ENCODE results near the gene ZNRD2. TPM values are rescaled to one million over a fixed set of nuclear protein-coding genes. Genes with fewer than 3 reads are reported as not detected.
"Not testable (repeated sequence)": the region's sequence is repeated elsewhere in the genome, so short reads cannot be mapped to it uniquely, and the experiment has no call there.

The ZNRD2 gene
- total RNA-seq (2021) = 43.7 and 45.8 TPM in 2 replicates
- long read RNA-seq, transcript SSSCA1-201 (4 exons, 698 nt) = major isoform, 15 of 19 reads
- long read RNA-seq, partial matches to known transcripts = 0 of 19 reads
- long read RNA-seq, other reads (novel, unspliced or antisense) = 0 of 19 reads

GRCh38 chr11:65569973-65570918, at the start of gene ZNRD2:
Gene ZNRD2, plus strand, starts transcription at chr11:65570477. Its CDS starts 15 bp downstream, at chr11:65570492.
- Histone ChIP-seq H3K14ac (ENCODE audit: insufficient read depth, low read length) (no peak within 1 kb of the TSS; the same call in 1 of the 2 replicates), H3K56ac (ENCODE audit: insufficient read length, low read depth, low read length) (no peak within 1 kb of the TSS), H3T11ph (ENCODE audit: low read length) (no peak within 1 kb of the TSS), H3K23me2 (ENCODE audit: insufficient read length, low read depth, low read length, poor library complexity, severe bottlenecking) (peaks cover 25% of the 10 kb centered on the region), H3K4me2 (ENCODE audit: insufficient read depth, insufficient read length, low read length) (peak within 1 kb of the TSS; percentile 78), H4K5ac (ENCODE audit: insufficient read length, low read depth, low read length) (no peak within 1 kb of the TSS), H2BK5ac (ENCODE audit: insufficient read length, low read length) (no peak within 1 kb of the TSS), H2BK20ac (ENCODE audit: low read depth, low read length, poor library complexity, severe bottlenecking) (no peak within 1 kb of the TSS), H2BK15ac (ENCODE audit: low read depth, low read length) (no peak within 1 kb of the TSS; the same call in 1 of the 2 replicates), H2AFZ (ENCODE audit: low read length) (no peak within 1 kb of the TSS), H3K4me1 (ENCODE audit: insufficient read depth, low read length) (no peaks in the 10 kb centered on the region; the same call in 1 of the 2 replicates), H3K27ac (ENCODE audit: insufficient read length, low read depth, low read length) (no peak within 1 kb of the TSS), H3K79me2 (ENCODE audit: insufficient read depth, low read length) (no peaks in the 10 kb centered on the region; the same call in 1 of the 2 replicates), H4K91ac (ENCODE audit: insufficient read length, low read depth, low read length) (no peak within 1 kb of the TSS), H3K9me3 (ENCODE audit: control insufficient read depth, low read depth, low read length) (no peaks in the 10 kb centered on the region), H3K27me3 (ENCODE audit: insufficient read depth, low read length) (peaks cover 2% of the 10 kb centered on the region; the same call in 1 of the 2 replicates), H3K4ac (ENCODE audit: low read depth, low read length) (no peak within 1 kb of the TSS), H4K20me1 (ENCODE audit: control insufficient read depth, insufficient read depth, insufficient read length) (no peaks in the 10 kb centered on the region), H2AK5ac (ENCODE audit: insufficient read length, low read length) (no peak within 1 kb of the TSS), H2BK12ac (ENCODE audit: insufficient read length, low read depth, low read length) (no peak within 1 kb of the TSS), H3K9ac (ENCODE audit: extremely low read depth, insufficient read length, low read length) (peak within 1 kb of the TSS; percentile 76), H3K23ac (ENCODE audit: insufficient read length, low read depth, low read length) (no peak within 1 kb of the TSS), H3K79me1 (ENCODE audit: insufficient read depth, low read depth, low read length, poor library complexity, severe bottlenecking) (peaks cover 4% of the 10 kb centered on the region), H2BK120ac (ENCODE audit: low read depth, low read length, poor library complexity, severe bottlenecking) (no peak within 1 kb of the TSS), H4K8ac (replicated peaks; ENCODE audit: insufficient read length, low read depth, low read length) (no peak within 1 kb of the TSS), H3K18ac (ENCODE audit: insufficient read length, low read depth, low read length) (peak within 1 kb of the TSS; percentile 32)
- Mint-ChIP-seq H3K36me3 (ENCODE audit: insufficient read depth in 1 of 3, low read depth in 3 of 3) (peaks cover 6 to 14% (median 9%) of the 10 kb centered on the region in 3 experiments; a peak in 6 of 7 replicates), H3K4me1 (peaks cover 30 to 44% of the 10 kb centered on the region in 2 experiments), H3K27ac (peak within 1 kb of the TSS; percentile 44 to 98 (median 98); a peak in 6 of 7 replicates), H3K27me3 (ENCODE audit: low read depth) (peaks cover 7% of the 10 kb centered on the region), H3K9me3 (no peaks in the 10 kb centered on the region; a peak in 1 of 5 replicates), H3K4me3 (peak within 1 kb of the TSS; percentile 99)
- DNase-seq = peak; percentile 99
- TF ChIP-seq CTCF (conservative IDR thresholded peaks at IDR 0.05) = peak; percentile 82
- WGBS (ENCODE audit: extremely low coverage, insufficient read length, low lambda C conversion rate) = no CpG with 5 or more reads among the region's 89 CpGs

GRCh38 chr11:65521777-65522521, 48.3 kb upstream of the ZNRD2 start:
- WGBS (ENCODE audit: extremely low coverage, insufficient read length, low lambda C conversion rate) = no CpG with 5 or more reads among the region's 20 CpGs
- not testable (repeated sequence) for H3K4me3 Mint-ChIP-seq; H3K4me2 ChIP-seq (ENCODE audit: insufficient read depth, insufficient read length, low read length)

More at GRCh38 chr11:65521777-65522521, 48.3 kb upstream of the ZNRD2 start:
- H2AFZ ChIP-seq (ENCODE audit: low read length); H2BK12ac ChIP-seq (ENCODE audit: insufficient read length, low read depth, low read length); H3K79me1 ChIP-seq (ENCODE audit: insufficient read depth, low read depth, low read length, poor library complexity, severe bottlenecking); H3K4ac ChIP-seq (ENCODE audit: low read depth, low read length); H2BK120ac ChIP-seq (ENCODE audit: low read depth, low read length, poor library complexity, severe bottlenecking); H4K20me1 ChIP-seq (ENCODE audit: control insufficient read depth, insufficient read depth, insufficient read length); H2AK5ac ChIP-seq (ENCODE audit: insufficient read length, low read length); H2BK15ac ChIP-seq (ENCODE audit: low read depth, low read length); H3K56ac ChIP-seq (ENCODE audit: insufficient read length, low read depth, low read length); H4K5ac ChIP-seq (ENCODE audit: insufficient read length, low read depth, low read length); H2BK5ac ChIP-seq (ENCODE audit: insufficient read length, low read length); H3T11ph ChIP-seq (ENCODE audit: low read length); H4K91ac ChIP-seq (ENCODE audit: insufficient read length, low read depth, low read length); H3K27me3 ChIP-seq (ENCODE audit: insufficient read depth, low read length); H3K4me1 ChIP-seq (ENCODE audit: insufficient read depth, low read length); H3K9me3 Mint-ChIP-seq; H3K14ac ChIP-seq (ENCODE audit: insufficient read depth, low read length); H3K18ac ChIP-seq (ENCODE audit: insufficient read length, low read depth, low read length); H3K23me2 ChIP-seq (ENCODE audit: insufficient read length, low read depth, low read length, poor library complexity, severe bottlenecking); H2BK20ac ChIP-seq (ENCODE audit: low read depth, low read length, poor library complexity, severe bottlenecking); H3K79me2 ChIP-seq (ENCODE audit: insufficient read depth, low read length); H3K9ac ChIP-seq (ENCODE audit: extremely low read depth, insufficient read length, low read length); H3K27ac Mint-ChIP-seq; H3K36me3 Mint-ChIP-seq (ENCODE audit: insufficient read depth in 1 of 3, low read depth in 3 of 3); H3K27ac ChIP-seq (ENCODE audit: insufficient read length, low read depth, low read length); H3K23ac ChIP-seq (ENCODE audit: insufficient read length, low read depth, low read length); H4K8ac ChIP-seq (replicated peaks; ENCODE audit: insufficient read length, low read depth, low read length); DNase-seq; H3K9me3 ChIP-seq (ENCODE audit: control insufficient read depth, low read depth, low read length): not testable (repeated sequence)
- peaks cover 24 to 34% of the 10 kb centered on the region in 2 experiments for H3K4me1 Mint-ChIP-seq
- peaks cover 18% of the 10 kb centered on the region for H3K27me3 Mint-ChIP-seq (ENCODE audit: low read depth)

Data from H9 (cell line).